ENCODE measurements around the gene CACNA2D3. TPM values are rescaled to one million over a fixed set of nuclear protein-coding genes. Genes with fewer than 3 reads are reported as not detected.

The CACNA2D3 gene
- total RNA-seq, 1 donor from 2014 or later = 0.29 TPM

DNA sequence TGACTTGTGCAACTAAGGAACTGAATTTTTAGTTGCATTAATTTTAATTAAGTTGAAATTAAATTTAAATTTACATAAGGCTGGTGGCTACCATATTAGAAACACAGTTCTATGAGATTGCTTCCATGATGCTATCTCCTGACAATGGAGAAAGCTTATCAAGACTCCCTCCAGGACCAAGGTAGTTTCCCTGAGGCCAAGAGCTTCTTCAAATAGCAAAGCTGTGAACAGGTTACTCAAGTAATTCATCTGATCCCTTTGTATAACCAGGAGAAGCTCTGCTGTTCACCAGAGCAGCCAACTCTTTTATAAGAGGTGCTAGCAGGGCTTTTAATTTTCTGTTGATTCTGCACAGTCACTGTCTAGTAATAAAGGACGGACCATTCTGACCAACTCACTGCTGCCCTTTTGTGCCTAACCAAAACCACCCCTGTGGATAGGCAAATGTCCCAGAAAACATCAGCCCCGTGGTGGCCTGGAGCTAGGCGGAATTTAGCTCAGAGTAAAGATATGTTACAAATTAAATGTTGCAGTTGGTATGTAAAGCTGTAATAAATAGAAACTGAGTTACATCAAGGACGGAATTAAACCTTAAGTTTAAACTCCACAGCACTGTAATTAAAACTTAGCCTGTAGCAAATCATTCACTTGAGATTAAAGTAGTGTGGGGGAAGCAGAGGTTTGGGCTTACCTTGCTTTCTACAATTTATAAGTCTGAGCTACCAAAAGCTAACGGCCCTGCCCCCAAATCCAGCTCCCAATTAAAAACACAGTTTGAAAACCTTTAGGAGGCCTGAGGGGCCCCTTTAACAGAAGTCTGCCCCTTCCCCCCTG lies 861.1 kb downstream of the CACNA2D3 start:
- no peak for DNase-seq (ENCODE audit: low spot score, unreplicated experiment)
- peaks cover 8% of the 10 kb centered on the region for H3K4me1 Mint-ChIP-seq (ENCODE audit: low read depth)

GRCh38 chr3:54985856-54986255 lies 863.5 kb downstream of the CACNA2D3 start:
- no peak overlapping the region for H3K4me3 Mint-ChIP-seq (ENCODE audit: low read depth)
- no peaks in the 10 kb centered on the region for H3K9me3 Mint-ChIP-seq (ENCODE audit: low read depth)
- no peaks in the 10 kb centered on the region for H3K36me3 Mint-ChIP-seq (ENCODE audit: insufficient read depth)
- no peak for TF ChIP-seq CTCF (IDR thresholded peaks at IDR 0.05; ENCODE audit: unreplicated experiment)
- peaks cover 8% of the 10 kb centered on the region for H3K4me1 Mint-ChIP-seq (ENCODE audit: low read depth)
- peaks cover 47% of the 10 kb centered on the region for H3K27me3 Mint-ChIP-seq
- DNase-seq (ENCODE audit: low spot score, unreplicated experiment) = no peak
- no peak overlapping the region for H3K27ac Mint-ChIP-seq

More for the DNA sequence above, 861.1 kb downstream of the CACNA2D3 start:
- Mint-ChIP-seq H3K27ac (no peak overlapping the region), H3K27me3 (peaks cover 40% of the 10 kb centered on the region), H3K4me3 (ENCODE audit: low read depth) (no peak overlapping the region), H3K9me3 (ENCODE audit: low read depth) (peaks cover 2% of the 10 kb centered on the region), H3K36me3 (ENCODE audit: insufficient read depth) (no peaks in the 10 kb centered on the region)
- no peak for TF ChIP-seq CTCF (IDR thresholded peaks at IDR 0.05; ENCODE audit: unreplicated experiment)

GRCh38 chr3:54986294-54986693 lies 863.9 kb downstream of the CACNA2D3 start:
- no peaks in the 10 kb centered on the region for H3K9me3 Mint-ChIP-seq (ENCODE audit: low read depth)
- H3K4me1 Mint-ChIP-seq (ENCODE audit: low read depth) = peaks cover 8% of the 10 kb centered on the region
- TF ChIP-seq CTCF (IDR thresholded peaks at IDR 0.05; ENCODE audit: unreplicated experiment) = no peak
- no peak overlapping the region for H3K4me3 Mint-ChIP-seq (ENCODE audit: low read depth)
- DNase-seq (ENCODE audit: low spot score, unreplicated experiment) = no peak
- peaks cover 44% of the 10 kb centered on the region for H3K27me3 Mint-ChIP-seq
- no peaks in the 10 kb centered on the region for H3K36me3 Mint-ChIP-seq (ENCODE audit: insufficient read depth)
- no peak overlapping the region for H3K27ac Mint-ChIP-seq

DNA sequence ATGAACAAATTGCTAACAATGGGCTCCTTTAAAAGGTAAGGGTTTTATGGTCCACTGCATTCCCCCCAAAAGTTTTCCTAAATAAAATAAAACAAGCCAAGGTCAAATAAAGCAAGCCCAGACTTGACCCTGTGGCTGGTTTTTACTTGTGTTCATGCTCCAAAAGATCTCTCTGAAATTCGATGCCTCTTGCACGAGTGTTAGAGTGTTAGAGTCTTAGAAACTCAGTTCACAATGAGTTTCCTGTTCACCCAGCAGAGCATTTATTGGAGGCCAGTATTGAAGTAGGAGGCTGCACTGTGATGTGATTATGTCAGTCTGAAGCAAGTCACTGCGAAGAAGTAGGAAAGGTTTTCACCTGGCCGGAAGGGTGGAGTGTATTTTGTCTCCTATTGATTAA lies 865.4 kb downstream of the CACNA2D3 start:
- DNase-seq (ENCODE audit: low spot score, unreplicated experiment) = no peak
- Mint-ChIP-seq H3K4me3 (ENCODE audit: low read depth) (no peak overlapping the region), H3K9me3 (ENCODE audit: low read depth) (no peaks in the 10 kb centered on the region), H3K36me3 (ENCODE audit: insufficient read depth) (no peaks in the 10 kb centered on the region), H3K27ac (no peak overlapping the region), H3K4me1 (ENCODE audit: low read depth) (peaks cover 8% of the 10 kb centered on the region), H3K27me3 (peaks cover 43% of the 10 kb centered on the region)
- no peak for TF ChIP-seq CTCF (IDR thresholded peaks at IDR 0.05; ENCODE audit: unreplicated experiment)

GRCh38 chr3:54988302-54988837 lies 866.0 kb downstream of the CACNA2D3 start:
- TF ChIP-seq CTCF (IDR thresholded peaks at IDR 0.05; ENCODE audit: unreplicated experiment) = no peak
- no peak overlapping the region for H3K27ac Mint-ChIP-seq
- no peak for DNase-seq (ENCODE audit: low spot score, unreplicated experiment)
- H3K27me3 Mint-ChIP-seq = peaks cover 42% of the 10 kb centered on the region
- no peaks in the 10 kb centered on the region for H3K36me3 Mint-ChIP-seq (ENCODE audit: insufficient read depth)
- H3K4me1 Mint-ChIP-seq (ENCODE audit: low read depth) = peaks cover 8% of the 10 kb centered on the region
- H3K9me3 Mint-ChIP-seq (ENCODE audit: low read depth) = no peaks in the 10 kb centered on the region
- no peak overlapping the region for H3K4me3 Mint-ChIP-seq (ENCODE audit: low read depth)
